OCI-M2 (cell line): Measurements from ENCODE around the gene LAMB1.
"Not testable (repeated sequence)": the region's sequence is repeated elsewhere in the genome, so short reads cannot be mapped to it uniquely, and the experiment has no call there.

ENCODE experiments used
- DNase-seq: peaks from one replicate; lab custom pipeline; 2025; ENCODE audit not compliant: unreplicated experiment; lab: John Stamatoyannopoulos, UW

Gene LAMB1

DNA sequence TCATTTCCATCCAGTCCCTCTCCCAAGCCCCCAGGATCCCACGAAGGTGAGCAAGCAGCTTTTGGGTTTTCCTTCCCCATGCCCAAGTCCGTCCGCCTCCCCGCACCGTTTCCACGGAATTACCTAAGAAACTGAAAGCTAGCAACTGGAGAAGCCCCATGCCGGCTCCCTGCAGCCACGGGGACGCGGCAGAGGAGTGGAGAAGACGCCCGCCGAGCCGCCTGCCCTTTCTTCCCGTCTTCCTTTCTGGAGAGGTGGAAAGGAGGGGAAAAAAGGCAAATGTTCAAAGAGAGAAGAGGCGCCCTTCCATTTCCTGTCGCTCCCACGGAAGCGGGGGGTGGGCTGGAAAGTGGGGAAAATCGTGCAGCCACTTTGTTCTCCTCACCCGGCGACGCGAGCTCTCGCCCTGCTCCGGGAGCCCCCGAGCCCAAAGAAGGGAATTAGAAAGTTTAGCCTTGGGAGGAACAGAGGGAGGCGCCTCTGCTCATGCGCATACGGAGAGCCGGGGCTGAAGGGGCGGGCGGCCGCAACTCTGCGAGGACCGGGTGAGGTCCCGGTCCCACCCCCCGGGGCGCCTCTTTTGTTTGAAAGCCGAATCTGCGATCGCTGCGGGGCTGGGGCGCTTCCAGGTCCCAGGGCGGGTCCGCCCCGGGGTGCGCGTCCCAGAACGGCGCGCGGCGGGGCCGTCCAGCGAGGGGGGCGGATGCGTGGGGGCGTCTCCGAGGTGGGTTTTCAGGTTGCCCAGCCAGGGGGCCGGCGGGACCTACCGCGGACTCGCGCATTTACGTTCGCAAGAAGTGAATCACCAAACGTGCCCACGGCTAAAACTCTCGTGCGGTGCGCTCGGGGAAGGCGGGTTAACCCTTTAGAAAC is at the start of gene LAMB1:
TSS of gene LAMB1 (minus strand) at position 436 of the 873 bp plus-strand sequence. CDS start at position 160, 276 bp downstream.
- no peak for DNase-seq

- no peak for DNase-seq
Measured at GRCh38 chr7:108051454-108051853, 48.5 kb upstream of the LAMB1 start.

DNA sequence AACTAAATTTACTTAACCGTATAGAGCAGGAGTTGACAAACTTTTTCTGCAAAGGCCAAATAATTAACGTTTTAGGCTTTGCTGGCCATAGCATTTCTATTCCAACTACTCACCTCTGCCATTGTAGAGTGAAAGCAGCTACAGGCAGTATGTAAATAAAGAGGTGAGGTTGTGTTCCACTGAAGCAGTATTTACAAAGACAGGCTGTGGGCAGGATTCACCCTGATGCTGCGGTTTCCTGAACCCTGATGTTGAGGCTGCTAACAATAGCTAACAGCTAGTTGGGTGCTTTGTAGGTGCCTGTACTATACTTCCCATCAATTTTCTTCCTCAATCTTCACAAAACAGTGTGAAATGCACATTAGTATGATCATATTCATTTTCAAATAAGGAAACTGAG is 47.0 kb upstream of the LAMB1 start:
- no peak for DNase-seq

GRCh38 chr7:108048422-108048821 is 45.5 kb upstream of the LAMB1 start:
- DNase-seq = no peak

DNA sequence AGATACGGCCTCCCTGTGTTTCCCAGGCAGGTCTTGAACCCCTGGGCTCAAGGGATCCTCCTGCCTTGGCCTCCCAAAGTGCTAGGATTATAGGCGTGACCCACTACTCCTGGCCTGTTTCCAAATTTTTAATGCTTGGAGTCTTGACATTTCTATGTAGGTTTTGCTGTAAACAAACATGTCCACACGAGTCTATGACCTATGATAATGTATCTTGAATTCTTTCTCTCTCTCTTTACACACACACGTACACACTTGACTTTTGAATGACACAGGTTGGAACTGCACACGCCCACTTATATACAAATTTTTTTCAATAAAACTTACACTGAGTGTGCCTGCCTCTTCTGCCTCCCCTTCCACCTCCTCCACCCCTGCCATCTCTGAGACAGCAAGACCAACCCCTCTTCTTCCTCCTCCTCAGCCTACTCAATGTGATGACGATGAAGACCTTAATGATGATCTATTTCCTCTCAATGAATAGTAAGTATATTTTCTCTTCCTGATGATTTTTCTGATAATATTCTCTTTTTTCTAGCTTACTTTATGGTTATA is 44.1 kb upstream of the LAMB1 start:
- no peak for DNase-seq

DNA sequence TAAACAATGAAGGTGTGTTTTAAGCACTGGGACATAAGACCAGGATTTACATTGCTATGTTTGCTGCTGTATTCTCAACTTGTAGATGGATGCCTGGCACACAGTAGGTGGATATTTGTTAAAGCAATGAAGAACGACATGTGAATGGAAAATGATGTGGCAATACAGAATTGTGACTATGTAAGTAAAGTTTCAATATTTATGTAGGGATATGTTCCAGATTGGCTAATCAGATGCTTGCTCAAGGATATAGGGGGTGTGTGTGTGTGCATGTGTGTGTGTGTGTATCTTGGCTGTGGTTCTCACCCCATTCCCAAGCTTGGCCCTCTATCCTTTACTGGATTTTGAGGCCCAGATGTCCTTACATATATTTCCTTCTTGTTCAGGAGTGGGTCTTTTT is 42.7 kb upstream of the LAMB1 start:
- no peak for DNase-seq

DNA sequence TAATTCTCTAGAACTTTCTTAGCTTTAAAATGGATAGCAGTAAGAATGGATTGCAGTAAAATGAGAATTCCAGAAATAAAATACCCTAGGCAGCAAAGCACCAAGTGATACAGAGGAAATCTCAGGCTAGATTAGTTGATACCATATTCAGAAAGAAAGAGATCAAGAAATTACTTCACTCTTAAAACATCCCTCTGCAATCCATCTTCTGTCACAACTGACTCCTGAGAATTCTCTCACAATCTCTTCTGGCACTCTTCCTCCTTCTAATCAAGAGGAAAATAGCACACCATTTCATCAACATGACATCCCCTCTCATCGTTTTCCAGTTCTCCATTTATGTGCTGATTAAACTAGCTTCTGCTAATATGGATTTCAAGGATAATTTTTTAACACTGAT is 42.2 kb upstream of the LAMB1 start:
- no peak for DNase-seq

DNA sequence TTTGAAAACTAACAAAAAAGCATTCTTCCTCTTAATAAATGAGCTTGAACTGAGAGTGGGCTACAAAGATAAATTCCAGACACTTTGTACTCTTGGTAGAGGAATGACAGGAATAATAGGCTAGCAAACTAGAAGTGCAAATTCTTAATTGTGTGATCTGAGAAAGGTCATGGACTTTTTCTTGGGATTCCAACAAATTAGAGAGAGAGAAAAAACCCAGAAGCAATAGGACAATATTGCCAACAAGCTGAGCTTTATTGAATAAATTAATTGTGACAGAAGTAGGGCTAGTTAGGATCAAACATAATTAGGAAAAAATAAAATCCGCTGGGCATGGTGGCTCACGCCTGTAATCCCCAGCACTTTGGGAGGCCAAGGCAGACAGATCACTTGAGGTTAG is 41.4 kb upstream of the LAMB1 start:
- DNase-seq = no peak

- no peak for DNase-seq
Measured at GRCh38 chr7:108038986-108039385, 36.0 kb upstream of the LAMB1 start.

DNA sequence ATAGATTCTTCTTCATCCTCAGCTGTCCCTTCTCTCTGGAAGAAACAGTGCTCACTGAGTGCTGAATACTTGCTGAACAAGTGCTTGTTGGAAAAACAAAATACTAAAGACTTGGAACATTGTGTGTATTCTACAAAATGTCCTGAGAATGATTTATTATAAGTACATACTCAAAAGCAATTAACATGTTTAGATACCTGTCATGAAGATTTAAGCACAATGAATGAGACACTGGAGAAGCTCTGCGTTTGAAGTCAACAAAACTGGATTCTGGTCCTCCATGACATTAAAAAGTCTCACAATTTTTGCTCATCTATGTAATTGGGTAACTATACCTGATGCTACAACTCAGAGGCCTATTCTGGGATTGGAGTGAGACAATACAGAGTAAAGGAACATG is 34.8 kb upstream of the LAMB1 start:
- DNase-seq = no peak

DNA sequence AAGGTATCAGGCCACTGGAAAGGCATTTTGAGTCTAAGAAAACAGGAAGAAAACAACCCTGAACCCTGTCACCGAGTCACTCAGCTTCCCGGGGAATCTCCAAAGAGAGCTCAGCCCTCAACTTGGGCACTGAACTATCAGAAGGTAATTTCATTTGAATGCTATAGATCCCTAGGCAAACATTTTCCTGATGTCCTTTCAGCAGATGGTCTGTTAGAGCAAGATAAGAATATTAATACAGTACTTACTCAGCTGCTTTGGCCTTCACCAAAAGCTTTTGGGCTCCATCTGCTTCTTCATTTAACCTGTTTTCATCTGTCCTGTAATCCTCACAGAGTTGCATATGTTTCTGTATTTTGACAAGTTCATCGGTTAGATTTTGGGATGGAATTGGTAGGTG is 34.2 kb upstream of the LAMB1 start:
- no peak for DNase-seq

DNA sequence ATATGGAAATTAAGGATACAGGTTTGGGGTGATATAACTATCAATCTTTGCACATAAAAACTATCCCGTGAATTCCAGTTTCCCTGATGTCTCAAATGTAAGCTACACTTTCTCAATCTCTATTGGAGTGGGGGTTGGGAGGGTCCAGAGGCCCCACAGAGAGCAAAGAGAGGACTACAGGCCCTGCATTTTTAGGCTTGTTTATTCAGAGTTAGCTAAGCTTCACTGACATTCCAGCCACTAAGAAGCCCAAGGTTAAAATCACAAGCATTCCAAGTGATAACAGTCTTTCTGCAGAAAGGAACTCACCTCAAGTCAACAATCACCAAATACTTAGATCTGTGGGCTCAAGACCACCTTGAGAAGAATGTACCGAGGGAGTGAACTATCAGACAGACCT is 31.6 kb upstream of the LAMB1 start:
- DNase-seq = no peak

- DNase-seq = no peak
Measured at GRCh38 chr7:108033776-108034497, 31.0 kb upstream of the LAMB1 start.

GRCh38 chr7:108033309-108033708 is 30.3 kb upstream of the LAMB1 start:
- not testable (repeated sequence) for DNase-seq

DNA sequence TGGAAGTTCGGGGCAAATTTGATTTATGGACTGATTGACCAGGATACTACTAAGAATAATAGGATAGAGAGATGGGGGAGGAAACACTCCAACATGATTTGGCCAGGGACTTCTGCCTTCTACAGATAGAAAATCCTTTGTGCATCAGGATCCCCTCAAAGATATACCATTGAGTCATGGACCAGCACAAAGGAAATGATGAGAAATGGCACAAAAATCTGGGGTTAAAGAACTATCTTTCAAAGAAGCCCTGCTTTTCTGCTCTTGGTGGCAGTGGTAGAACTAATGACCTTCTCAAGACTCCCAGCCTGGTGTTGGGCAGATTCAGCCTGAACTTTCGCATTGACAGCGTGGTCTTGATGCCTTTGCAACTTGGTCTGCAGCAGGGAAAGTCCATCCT is 27.6 kb upstream of the LAMB1 start:
- no peak for DNase-seq

GRCh38 chr7:108029034-108029433 is 26.1 kb upstream of the LAMB1 start:
- no peak for DNase-seq

GRCh38 chr7:108028111-108028510 is 25.1 kb upstream of the LAMB1 start:
- no peak for DNase-seq

- DNase-seq = no peak
Measured at GRCh38 chr7:108027239-108027638, 24.3 kb upstream of the LAMB1 start.

GRCh38 chr7:108026647-108027046 is 23.7 kb upstream of the LAMB1 start:
- no peak for DNase-seq

DNA sequence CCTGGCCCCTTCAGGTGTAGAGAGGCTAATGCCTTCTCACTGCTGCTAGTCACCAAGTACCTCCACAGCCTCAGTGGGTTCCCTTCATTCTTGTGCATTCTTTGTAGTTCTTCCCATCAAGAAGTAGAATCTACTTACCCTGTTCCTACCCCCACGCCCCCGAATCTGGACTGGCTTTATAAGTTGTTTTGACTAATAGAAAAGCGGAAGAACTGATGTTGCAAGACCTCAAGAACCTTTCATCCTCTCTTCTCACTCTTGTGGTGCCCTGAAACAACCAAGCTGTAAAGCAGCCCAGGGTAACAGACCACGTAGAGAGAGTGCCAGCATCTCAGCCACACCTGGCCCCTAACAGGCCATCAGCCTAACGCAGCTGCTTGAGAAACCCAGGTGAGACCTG is 23.2 kb upstream of the LAMB1 start:
- DNase-seq = no peak

GRCh38 chr7:108024538-108024937 is 21.6 kb upstream of the LAMB1 start:
- no peak for DNase-seq

DNA sequence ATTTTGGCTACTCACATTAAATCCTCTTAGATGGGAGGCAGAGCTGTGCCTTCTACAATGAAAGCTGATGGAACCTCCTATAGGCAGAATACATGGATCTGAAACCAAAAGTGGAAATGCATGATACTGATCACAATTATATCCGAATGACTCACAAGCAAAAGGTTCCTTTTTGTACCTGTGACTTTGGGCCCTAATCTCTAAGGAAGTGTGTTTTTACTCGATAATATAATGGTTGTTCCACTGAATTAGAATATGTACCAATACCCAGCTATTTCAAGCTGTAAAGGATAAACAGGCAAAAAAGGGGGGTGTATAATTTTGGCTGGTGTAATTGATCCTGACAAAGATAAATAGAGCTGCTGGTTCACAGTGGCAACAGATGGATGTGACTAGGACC is 17.6 kb upstream of the LAMB1 start:
- DNase-seq = no peak
